GM23338 (cell line): ENCODE results near the gene DMRT2.

Source experiments
- CREB1 ChIP-seq: fragments of 250-450 bp; sonication (Bioruptor Pico); IDR thresholded peaks from 2 replicates; pipeline ENCODE4 v1.5.0; 2020; ENCODE audit warnings: low read depth, mild to moderate bottlenecking, moderate library complexity
- CTCF ChIP-seq, 2 experiments: fragments of 200-600 bp in 1 of 2; sonication (generic) in 1 of 2; conservative IDR thresholded peaks; 2 replicates each; pipeline versions ENCODE4 v1.5.1 to v1.6.1; 2016 to 2017; ENCODE audit warnings: antibody characterized with exemption in 2 of 2, low read depth in 2 of 2, mild to moderate bottlenecking in 2 of 2, moderate library complexity in 1 of 2
- EZH2 ChIP-seq: fragments of 200-600 bp; sonication (generic); IDR thresholded peaks from one replicate; pipeline ENCODE4 v1.8.0; 2017; ENCODE audit warnings: antibody characterized with exemption, mild to moderate bottlenecking, low read depth; ENCODE audit not compliant: unreplicated experiment
- EZH2phosphoT487 ChIP-seq: fragments of 200-600 bp; sonication (generic); IDR thresholded peaks from one replicate; pipeline ENCODE4 v1.8.1; 2018; ENCODE audit warnings: antibody characterized with exemption; ENCODE audit not compliant: unreplicated experiment
- JUNB ChIP-seq: IDR thresholded peaks from one replicate; pipeline ENCODE4 v1.6.1; 2016; ENCODE audit warnings: antibody characterized with exemption; ENCODE audit not compliant: unreplicated experiment
- NANOG ChIP-seq: IDR thresholded peaks from 2 replicates; pipeline ENCODE4 v1.6.1; 2016; ENCODE audit warnings: antibody characterized with exemption, borderline replicate concordance
- POLR2AphosphoS5 ChIP-seq: IDR thresholded peaks from 2 replicates; pipeline ENCODE4 v1.6.1; 2016; ENCODE audit warnings: antibody characterized with exemption, low read depth
- REST ChIP-seq: IDR thresholded peaks from one replicate; pipeline ENCODE4 v1.6.1; 2018; ENCODE audit warnings: antibody characterized with exemption; ENCODE audit not compliant: unreplicated experiment
- STAT1 ChIP-seq: IDR thresholded peaks from one replicate; pipeline ENCODE4 v1.6.1; 2016; ENCODE audit warnings: antibody characterized with exemption; ENCODE audit not compliant: unreplicated experiment

GRCh38 chr9:1039589-1039988 is 10.6 kb upstream of the DMRT2 start:
- no peak for TF ChIP-seq CTCF (conservative IDR thresholded peaks at IDR 0.05; ENCODE audit: low read depth in 2 of 2)
- no peak for TF ChIP-seq CREB1
- TF ChIP-seq EZH2phosphoT487: no peak
- TF ChIP-seq REST: no peak
- TF ChIP-seq POLR2AphosphoS5: no peak
- TF ChIP-seq EZH2: no peak
- TF ChIP-seq STAT1: no peak
- no peak for TF ChIP-seq JUNB
- TF ChIP-seq NANOG: no peak
